GM18907 (cell line): ENCODE results near the gene KRT17.
A peak's percentile ranks its signal among the peaks of the same experiment; 100 is the strongest.
"Not testable (repeated sequence)": the region's sequence is repeated elsewhere in the genome, so short reads cannot be mapped to it uniquely, and the experiment has no call there.

Experiments used
- ATAC-seq: cut with Tn5 transposase; IDR thresholded peaks from one replicate; pipeline ENCODE4 v1.9.1; 2021; ENCODE audit warnings: mild to moderate bottlenecking, moderate library complexity; ENCODE audit not compliant: unreplicated experiment

KRT17 gene

DNA sequence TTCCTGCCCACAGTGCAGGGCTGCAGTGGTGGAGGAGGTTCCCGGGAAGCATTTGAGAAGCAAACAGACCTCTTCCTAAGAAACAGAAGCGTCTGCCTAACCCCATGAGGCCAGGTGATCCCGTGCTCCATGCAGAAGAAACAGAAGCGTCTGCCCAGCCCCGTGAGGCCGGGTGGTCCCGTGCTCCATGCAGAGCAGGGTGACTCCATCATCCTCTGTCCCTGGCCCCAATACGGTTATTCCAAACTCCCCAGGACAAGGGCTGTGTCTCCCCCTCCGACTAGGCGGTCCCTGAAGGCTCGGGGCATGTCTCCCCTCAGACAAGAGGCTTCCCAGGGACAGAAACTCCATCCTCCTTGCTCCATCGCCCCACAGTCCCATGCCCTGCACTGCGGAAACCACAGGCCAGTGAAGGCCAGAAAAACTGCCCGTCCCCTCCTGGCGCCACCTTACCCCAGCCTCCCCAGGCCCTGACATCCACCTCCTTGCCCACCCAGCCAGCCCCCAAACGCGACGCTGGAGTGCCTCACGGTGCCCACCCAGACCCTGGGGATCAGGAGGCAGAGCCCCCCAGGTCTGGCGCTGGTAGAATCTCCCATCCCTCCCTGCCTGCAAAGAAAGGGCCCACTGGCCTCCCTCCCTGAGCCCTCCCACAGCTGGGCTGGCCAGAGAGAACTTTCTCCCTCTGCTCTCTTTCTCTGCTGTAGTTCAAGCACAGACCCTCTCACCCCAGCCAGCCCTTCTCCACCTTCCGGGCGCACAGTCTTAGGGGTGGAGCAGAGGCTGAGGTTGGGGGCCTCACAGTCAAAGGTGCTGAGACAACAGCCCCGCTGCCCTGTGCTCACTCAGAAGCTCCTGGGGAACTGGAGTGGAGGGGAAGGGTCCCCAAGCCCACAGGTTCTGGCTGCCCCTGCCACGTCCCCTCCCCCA lies 30.6 kb upstream of the KRT17 start:
- ATAC-seq: no peak

DNA sequence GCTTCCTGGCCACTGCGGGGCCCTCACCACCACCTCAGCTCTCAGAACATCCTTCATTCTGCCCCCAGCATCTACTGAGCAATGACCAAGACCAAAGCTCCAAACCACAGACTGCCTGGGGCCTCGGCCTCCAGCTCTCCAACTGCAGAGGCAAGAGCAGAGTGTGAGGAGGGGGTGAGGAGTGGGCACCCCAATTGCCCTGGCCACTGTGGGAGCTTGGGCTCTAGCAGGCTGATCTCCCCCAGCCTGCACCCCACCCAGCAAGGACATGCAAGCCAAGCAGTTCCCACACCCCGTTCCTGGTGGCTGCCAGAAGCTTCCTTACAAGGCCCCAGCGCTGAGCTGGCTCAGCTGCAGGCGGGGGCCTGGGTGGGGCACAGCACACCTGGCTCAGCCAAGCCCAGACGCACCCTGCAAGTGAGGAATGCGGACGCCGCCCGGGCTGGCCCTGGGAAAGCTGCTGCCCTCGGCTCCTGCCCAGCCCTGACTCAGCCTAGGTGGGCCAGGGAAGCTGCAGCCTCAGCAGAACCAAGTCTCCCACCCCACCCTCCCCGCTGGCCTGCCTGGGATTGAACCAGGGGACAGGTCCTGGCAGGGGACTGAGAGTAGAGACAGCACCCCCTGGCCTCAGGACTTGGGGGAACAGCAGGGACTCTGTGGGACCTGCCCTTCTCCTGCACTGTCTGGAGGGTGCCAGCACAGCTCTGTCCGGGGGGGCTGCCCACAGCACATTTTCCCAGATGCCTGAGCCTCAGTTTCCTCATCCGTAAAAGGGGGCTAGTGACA lies 29.7 kb upstream of the KRT17 start:
- no peak for ATAC-seq

DNA sequence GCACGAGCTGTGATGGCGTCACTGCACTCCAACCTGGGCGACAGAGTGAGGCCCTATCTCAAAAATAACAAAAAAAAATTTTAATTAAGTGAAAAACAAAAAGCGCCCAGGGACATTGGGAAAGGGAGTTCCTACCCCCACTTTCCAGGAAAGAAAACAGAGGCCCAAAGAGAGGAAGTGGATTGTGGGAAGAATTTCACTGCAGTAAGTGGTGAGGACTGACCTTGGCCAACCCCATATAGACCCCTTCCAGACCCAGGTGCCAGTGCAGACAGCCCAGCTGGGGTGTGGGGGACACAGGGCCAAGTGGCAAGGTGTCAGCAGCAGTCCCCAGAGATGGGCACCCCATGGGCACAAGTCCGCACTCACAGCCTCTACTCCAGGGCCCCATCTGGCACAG lies 29.0 kb upstream of the KRT17 start:
- ATAC-seq: no peak

DNA sequence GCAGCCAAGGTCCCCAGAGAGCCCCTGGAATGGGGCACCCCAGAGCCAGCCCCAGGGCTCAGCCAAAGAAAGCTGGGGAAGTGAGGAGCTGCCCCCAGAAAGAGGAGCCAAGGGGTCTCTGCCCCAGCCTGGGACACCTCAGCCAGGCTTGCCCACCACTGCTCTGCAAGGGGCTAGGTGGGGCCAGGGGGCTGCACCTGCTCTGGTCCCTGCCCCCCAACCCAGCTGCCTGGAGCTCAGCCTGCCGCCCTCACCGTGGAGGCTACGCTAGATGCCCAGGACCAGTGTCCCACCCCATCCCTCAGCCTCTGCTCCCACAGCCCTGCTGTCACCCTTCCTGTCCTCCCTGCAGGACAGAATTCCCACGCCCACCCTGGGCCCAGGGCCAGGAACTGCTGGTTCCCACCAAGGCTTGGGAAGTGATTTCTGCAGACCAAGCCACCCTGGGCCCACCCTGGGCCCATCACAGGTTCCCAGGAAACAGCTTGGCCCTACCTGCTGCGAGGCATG lies 28.1 kb upstream of the KRT17 start:
- no peak for ATAC-seq

DNA sequence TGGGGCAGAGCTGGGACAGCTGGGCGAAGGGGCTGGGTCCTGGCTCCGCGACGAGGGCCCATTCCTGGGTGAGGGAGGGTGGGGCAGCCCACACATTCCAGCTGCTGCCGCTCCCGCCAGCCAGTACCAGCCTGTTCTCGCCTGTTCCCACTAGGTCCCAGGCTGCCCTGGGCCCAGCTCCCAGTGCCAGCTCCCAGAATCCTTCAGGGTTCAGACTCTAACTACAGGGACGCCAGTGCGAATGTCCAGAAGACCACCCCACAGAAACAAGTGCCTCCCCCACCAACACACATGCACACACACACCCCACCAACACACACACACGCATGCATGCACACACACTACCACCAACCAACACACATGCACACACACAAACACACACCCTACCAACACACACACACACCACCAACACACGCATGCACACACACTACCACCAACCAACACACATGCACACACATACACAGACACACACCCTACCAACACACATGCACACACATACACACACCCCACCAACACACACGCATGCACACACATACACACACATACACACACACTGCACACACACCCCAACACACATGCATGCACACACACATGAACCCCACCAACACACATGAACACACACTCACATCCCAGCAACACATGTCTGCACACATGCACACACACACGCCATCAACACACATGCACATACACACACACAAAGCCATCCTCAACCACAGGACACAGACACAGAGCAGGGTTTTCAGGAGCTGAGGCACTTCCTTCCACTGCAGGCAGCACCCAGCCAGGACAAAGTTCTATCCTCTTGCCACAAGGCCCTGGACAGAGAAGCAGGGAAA lies 27.5 kb upstream of the KRT17 start:
- ATAC-seq: no peak

GRCh38 chr17:41650794-41651624 lies 26.6 kb upstream of the KRT17 start:
- ATAC-seq: no peak

- ATAC-seq: no peak
These were observed 25.6 kb upstream of the KRT17 start for GRCh38 chr17:41649923-41650519.

DNA sequence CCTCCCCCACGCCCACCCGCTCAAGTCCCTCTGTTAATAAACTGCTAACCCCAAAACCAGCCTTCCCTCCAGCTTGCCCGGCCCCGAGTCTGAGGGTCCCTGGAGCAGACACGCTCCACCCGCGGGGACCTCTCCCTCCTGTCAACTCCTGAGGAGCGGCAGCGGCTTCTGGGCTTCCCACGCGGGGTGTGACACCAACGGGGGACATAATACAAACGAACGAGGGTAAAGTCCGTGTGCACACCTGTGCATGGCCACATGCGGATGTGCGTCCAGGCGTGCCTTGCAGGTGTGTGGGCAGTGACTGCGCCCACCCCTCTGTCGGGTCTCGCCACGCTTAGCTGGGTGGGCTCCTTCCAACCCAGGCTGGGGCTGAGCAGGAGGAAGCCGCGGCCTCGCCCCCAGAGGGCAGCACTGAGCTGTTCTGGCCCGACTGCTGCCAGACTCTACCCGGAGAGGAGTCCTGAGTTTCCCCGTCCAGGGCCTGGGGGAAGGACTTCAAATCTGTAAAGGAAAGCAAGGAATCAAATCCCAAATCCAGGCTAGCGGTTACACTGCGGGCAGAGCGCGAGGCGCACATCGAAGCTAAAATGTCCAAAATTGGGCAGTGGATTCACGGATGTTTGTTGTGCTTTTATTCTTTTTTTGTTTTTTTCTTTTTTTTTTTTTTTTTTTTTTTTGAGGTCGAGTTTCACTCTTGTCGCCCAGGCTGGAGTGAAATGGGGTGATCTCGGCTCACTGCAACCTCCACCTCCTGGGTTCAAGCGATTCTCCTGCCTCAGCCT lies 24.2 kb upstream of the KRT17 start:
- peak; percentile 44 for ATAC-seq

DNA sequence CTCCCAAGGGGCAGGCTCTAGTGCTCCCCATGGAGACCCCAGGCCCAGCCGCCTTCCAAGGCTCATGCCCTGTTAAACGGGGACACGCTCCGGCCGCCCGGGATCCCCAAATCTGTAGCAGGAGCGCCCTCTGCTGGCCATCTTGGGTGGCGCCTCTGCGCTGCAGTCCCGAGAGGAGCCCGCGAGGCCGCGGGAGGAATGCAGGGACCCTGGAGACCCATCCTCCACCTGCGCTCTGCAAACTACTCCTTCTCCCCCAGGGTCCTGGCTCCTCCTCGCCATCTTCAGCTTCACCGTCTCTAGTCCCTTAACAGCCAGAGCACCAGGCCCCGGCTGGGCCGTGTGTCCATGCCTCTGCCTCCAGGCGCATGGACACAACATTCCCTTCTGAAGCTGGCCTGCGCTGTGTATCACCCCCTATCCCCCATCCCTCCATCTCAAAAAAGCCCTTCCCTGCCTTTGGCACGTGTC lies 23.6 kb upstream of the KRT17 start:
- ATAC-seq: peak; percentile 68

- ATAC-seq: no peak
These were observed 22.9 kb upstream of the KRT17 start for GRCh38 chr17:41647038-41647813.

- ATAC-seq: no peak
These were observed 18.1 kb upstream of the KRT17 start for GRCh38 chr17:41642252-41643156.

GRCh38 chr17:41640596-41640995 lies 16.2 kb upstream of the KRT17 start:
- ATAC-seq: not testable (repeated sequence)

DNA sequence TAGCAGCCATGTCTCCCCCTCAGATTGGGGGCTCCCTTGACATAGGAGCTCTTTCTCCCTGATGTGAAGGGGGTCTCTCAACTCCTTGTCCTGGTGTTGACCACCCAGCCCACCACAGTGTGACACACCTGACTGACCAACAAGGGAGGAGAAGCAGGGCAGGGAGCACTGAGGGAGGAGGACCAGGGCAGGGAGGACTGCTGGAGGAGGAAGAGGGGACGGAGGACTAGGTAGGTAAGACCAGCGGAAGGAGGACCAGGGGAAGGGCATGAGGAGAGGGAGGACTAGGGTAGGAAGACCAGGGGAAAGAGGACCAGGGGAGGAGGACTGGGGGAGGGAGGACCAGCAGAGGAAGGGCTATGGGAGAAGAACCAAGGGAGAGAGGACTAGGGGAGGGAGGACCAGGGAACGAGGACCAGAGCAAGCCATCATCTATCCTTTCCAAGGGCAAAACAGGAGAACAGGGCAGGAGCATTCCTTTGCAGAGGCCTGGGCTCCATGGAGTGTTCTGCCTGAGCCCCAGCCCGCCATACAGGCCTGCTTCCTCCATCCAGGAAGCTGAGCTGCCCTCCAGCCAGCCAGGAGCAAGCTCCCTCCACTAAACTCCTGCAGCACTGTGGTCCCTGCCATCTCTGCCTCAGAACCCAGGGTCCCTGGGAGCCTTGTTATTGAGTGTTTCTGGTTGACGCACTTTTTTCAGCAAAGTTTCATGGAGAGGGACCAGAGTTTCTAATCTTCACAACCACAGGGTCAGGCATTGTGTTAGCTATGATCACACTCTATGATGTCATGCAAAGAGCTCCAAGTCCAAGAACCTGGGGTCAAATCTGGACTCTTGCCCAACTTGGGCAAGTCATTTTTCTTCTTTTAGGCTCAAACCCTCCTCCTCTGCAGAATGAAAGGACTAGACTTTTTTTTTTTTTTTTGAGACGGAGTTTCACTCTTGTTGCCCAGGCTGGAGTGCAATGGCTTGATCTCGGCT lies 15.4 kb upstream of the KRT17 start:
- ATAC-seq: no peak

DNA sequence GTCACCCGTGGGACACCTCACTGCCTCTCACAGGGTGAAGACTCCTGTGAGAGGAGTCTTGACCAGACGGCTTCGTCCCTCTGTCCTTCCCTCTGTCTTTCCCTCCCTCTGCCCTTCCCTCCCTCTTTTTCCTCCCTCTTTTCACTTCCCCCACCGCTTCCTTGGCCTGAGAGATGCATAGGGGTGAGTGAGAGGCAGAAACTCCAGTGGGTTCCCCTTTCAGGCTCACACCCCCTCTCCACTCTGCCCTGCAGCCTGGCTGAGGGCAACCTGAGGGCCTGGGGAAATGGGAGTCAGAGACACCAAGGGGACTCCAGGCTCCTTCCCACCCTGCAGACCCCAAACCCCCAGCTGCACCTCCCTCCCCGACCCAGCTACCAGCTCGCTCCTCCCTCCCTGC lies 14.6 kb upstream of the KRT17 start:
- ATAC-seq: no peak

DNA sequence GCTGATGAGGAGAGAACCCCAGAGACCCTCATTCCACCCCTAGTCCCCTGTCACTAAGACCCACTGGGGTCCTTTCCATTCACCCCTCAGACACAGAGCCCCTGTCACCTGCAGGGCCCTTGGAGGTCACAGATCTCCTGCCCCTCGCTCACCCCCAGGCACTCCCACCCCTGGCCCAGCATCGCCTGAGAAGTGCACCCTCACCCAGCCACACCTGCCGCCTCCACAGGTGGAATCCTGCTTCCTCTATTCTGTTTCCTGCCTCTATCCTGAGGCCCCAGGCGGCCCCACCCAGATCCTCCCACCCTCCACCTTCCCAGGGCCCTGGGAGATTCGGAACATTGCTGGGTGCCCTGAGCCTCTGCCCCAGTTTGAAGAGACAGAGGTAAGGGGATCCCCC lies 13.8 kb upstream of the KRT17 start:
- ATAC-seq: no peak

DNA sequence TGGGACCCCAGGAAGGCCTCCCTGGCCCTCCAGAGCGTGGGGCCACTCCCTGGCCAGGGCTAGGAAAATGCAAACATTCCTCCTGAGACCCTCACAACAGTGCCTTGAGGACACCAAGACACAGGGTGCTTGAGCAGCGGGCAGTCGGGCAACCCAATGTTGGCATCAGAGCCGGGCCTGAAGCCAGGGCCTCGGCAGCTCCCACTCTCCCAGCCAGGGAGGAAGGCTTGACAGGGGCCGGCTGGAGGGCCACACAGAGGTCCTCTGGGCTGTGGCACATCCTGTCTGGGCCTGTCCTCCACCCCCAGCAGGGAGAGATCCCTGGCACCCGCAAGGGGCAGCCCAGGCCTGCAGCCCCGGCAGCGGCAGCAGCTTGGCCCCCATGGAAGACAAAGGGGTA lies 12.3 kb upstream of the KRT17 start:
- ATAC-seq: no peak
